ENCODE data around the gene MAGEA9B.

Gene MAGEA9B

DNA sequence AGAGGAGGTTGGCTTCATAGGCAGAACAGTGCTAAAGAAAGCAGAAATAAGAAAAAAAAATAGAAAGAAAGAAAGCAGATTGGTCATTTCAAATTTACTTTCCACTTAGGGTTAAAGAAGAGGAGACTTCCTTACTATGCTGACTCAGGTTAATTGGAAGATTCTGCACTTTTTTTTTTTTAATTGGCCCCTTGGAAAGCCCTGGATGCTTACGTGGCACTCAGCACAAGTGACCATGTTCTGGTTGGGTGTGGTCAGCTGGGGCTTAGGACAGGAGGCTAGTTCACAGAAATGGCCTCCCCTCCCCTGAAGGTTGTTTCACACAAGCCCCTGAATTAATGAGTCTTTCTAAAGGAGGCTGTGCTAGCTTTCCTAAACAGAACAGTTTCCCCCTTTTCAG is 14.5 kb downstream of the MAGEA9B start:
- Histone ChIP-seq H3F3A (ENCODE audit: low read depth) (no peaks in the 10 kb centered on the region), H3K4me2 (ENCODE audit: low read depth, low read length, poor library complexity, severe bottlenecking) (no peak overlapping the region), H3K9me3 (ENCODE audit: insufficient read depth, low read depth, low read length) (no peaks in the 10 kb centered on the region), H3K79me2 (ENCODE audit: insufficient read depth, low read length) (no peaks in the 10 kb centered on the region), H3K27me3 (ENCODE audit: insufficient read depth, low read length, poor library complexity, severe bottlenecking) (no peaks in the 10 kb centered on the region), H3K4me3 (ENCODE audit: low read length, poor library complexity, severe bottlenecking) (no peak overlapping the region), H3K9me2 (replicated peaks; ENCODE audit: low read depth, low read length) (no peaks in the 10 kb centered on the region), H3K4me1 (ENCODE audit: insufficient read depth, low read length, poor library complexity, severe bottlenecking) (no peaks in the 10 kb centered on the region), H4K20me1 (ENCODE audit: insufficient read depth, low read length, poor library complexity, severe bottlenecking) (no peaks in the 10 kb centered on the region), H2AFZ (ENCODE audit: low read length) (no peak overlapping the region), H3K36me3 (ENCODE audit: insufficient read depth, low read length) (no peaks in the 10 kb centered on the region), H3K9ac (ENCODE audit: low read depth, low read length, poor library complexity, severe bottlenecking) (no peak overlapping the region)
- TF ChIP-seq, protein P1, sequence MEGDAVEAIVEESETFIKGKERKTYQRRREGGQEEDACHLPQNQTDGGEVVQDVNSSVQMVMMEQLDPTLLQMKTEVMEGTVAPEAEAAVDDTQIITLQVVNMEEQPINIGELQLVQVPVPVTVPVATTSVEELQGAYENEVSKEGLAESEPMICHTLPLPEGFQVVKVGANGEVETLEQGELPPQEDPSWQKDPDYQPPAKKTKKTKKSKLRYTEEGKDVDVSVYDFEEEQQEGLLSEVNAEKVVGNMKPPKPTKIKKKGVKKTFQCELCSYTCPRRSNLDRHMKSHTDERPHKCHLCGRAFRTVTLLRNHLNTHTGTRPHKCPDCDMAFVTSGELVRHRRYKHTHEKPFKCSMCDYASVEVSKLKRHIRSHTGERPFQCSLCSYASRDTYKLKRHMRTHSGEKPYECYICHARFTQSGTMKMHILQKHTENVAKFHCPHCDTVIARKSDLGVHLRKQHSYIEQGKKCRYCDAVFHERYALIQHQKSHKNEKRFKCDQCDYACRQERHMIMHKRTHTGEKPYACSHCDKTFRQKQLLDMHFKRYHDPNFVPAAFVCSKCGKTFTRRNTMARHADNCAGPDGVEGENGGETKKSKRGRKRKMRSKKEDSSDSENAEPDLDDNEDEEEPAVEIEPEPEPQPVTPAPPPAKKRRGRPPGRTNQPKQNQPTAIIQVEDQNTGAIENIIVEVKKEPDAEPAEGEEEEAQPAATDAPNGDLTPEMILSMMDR (conservative IDR thresholded peaks at IDR 0.05; ENCODE audit: low read length) = no peak
- no peak for TF ChIP-seq EZH2phosphoT487 (IDR thresholded peaks at IDR 0.05; ENCODE audit: borderline replicate concordance)

DNA sequence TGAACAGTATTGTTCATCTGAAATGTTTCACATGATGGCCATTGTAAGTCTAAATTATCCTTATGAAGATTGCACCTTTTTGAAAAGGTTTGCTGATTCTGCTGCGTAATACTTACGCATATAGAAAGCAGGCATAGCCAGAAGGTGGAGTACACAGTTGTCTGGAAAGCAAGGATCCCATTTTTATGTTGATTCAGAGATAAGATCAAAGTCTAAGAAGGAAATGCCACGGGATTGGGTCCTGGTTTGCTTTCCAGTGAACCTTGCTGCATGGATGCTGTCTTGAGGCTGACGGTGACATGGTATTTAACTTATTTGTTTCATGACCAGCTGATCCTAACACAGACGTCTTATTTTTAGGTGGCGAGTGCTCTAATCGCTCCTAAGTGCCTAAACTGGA is 15.5 kb downstream of the MAGEA9B start:
- H3K4me2 ChIP-seq (ENCODE audit: low read depth, low read length, poor library complexity, severe bottlenecking) = no peak overlapping the region
- H3K9me3 ChIP-seq (ENCODE audit: insufficient read depth, low read depth, low read length) = no peaks in the 10 kb centered on the region
- H3K4me3 ChIP-seq (ENCODE audit: low read length, poor library complexity, severe bottlenecking) = no peak overlapping the region
- no peaks in the 10 kb centered on the region for H3F3A ChIP-seq (ENCODE audit: low read depth)
- H3K36me3 ChIP-seq (ENCODE audit: insufficient read depth, low read length) = no peaks in the 10 kb centered on the region
- no peaks in the 10 kb centered on the region for H4K20me1 ChIP-seq (ENCODE audit: insufficient read depth, low read length, poor library complexity, severe bottlenecking)
- no peaks in the 10 kb centered on the region for H3K4me1 ChIP-seq (ENCODE audit: insufficient read depth, low read length, poor library complexity, severe bottlenecking)
- no peaks in the 10 kb centered on the region for H3K27me3 ChIP-seq (ENCODE audit: insufficient read depth, low read length, poor library complexity, severe bottlenecking)
- no peak overlapping the region for H3K9ac ChIP-seq (ENCODE audit: low read depth, low read length, poor library complexity, severe bottlenecking)
- H3K79me2 ChIP-seq (ENCODE audit: insufficient read depth, low read length) = no peaks in the 10 kb centered on the region
- no peak for TF ChIP-seq EZH2phosphoT487 (IDR thresholded peaks at IDR 0.05; ENCODE audit: borderline replicate concordance)
- TF ChIP-seq, protein P1 (conservative IDR thresholded peaks at IDR 0.05; ENCODE audit: low read length) = no peak
- H2AFZ ChIP-seq (ENCODE audit: low read length) = no peak overlapping the region
- H3K9me2 ChIP-seq (replicated peaks; ENCODE audit: low read depth, low read length) = no peaks in the 10 kb centered on the region

DNA sequence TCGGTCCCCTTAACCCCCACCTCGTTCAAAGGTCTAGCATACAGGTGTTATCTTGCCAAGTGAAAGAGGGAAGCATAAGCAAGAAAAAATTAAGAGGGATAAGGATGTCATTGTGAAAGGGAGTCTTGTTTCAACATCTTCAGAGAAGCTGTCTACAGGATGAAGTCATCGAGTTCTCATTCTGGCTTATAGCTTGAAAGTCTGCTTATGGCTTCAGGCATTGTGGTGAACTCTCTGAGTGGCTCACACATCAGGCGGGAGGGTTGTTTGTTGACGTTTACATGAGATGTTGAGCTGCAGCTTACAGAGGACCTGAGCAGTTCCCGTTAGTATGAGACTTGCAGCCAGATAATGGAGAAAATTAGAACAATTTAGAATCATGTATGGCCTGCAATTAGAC is 16.6 kb downstream of the MAGEA9B start:
- Histone ChIP-seq H3K9me2 (replicated peaks; ENCODE audit: low read depth, low read length) (no peaks in the 10 kb centered on the region), H3K4me1 (ENCODE audit: insufficient read depth, low read length, poor library complexity, severe bottlenecking) (no peaks in the 10 kb centered on the region), H3F3A (ENCODE audit: low read depth) (no peaks in the 10 kb centered on the region), H4K20me1 (ENCODE audit: insufficient read depth, low read length, poor library complexity, severe bottlenecking) (no peaks in the 10 kb centered on the region), H3K79me2 (ENCODE audit: insufficient read depth, low read length) (no peaks in the 10 kb centered on the region), H3K27me3 (ENCODE audit: insufficient read depth, low read length, poor library complexity, severe bottlenecking) (no peaks in the 10 kb centered on the region), H3K9ac (ENCODE audit: low read depth, low read length, poor library complexity, severe bottlenecking) (no peak overlapping the region), H3K4me2 (ENCODE audit: low read depth, low read length, poor library complexity, severe bottlenecking) (no peak overlapping the region), H2AFZ (ENCODE audit: low read length) (no peak overlapping the region), H3K9me3 (ENCODE audit: insufficient read depth, low read depth, low read length) (no peaks in the 10 kb centered on the region), H3K36me3 (ENCODE audit: insufficient read depth, low read length) (no peaks in the 10 kb centered on the region), H3K4me3 (ENCODE audit: low read length, poor library complexity, severe bottlenecking) (no peak overlapping the region)
- TF ChIP-seq, protein P1 (conservative IDR thresholded peaks at IDR 0.05; ENCODE audit: low read length) = no peak
- no peak for TF ChIP-seq EZH2phosphoT487 (IDR thresholded peaks at IDR 0.05; ENCODE audit: borderline replicate concordance)

Data from Loucy (cell line).